Epithelial cell of prostate (primary cell): ENCODE results near the gene CEP104.

Source experiments
- DNase-seq: peaks from one replicate; pipeline ENCODE4 v3.0.0-alpha.2; 2011; ENCODE audit warnings: low read depth, low spot score
- H3K27ac ChIP-seq: fragments of 450-650 bp; 2 replicates; pipeline ENCODE4 v1.5.1; 2017; ENCODE audit warnings: mild to moderate bottlenecking

Gene CEP104

DNA sequence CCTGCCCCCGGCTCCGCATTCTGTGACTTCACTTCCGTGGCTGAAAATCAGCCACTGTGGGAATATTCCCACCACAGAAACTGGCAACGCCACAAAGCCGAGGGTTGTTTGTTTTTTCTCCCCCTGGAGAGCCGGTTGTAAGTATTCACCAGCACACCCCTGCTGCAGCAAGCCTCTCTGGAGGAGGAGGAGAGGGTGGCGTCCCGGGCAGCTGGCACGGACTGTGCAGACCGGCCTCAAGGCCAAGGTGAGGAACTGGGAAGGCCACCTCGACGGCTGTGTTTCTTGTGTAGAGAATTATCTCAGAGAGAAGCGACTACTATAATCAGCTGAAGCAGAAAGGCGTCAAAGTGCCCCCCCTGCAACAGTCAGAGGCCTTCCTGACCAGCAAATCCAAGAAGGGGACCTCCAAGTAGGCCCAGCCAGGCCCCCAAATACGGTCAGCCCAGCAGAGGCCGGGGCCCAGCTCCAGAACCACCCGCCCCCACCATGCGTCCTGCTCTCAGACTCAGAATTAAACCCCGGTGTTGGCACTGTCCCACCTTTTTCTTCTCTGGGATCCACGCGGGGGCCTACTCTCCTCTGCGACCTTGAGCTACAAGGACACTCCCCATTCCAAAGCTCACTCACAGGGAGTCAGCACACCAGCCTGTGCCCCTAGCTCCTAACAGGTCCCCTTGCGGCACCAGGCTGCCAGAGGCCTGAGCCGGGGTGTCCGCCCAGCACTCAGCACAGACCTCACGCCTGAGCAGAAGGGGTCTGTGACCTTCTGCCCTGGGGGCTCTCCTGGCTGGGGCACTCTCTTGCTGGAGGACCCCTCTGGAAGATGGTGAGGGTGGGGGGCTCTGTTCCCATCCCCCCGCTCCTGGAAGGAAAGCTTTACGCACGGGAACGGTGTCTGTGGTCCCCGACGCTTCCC is 85.6 kb downstream of the CEP104 start:
- no peak for DNase-seq
- H3K27ac ChIP-seq = no peak overlapping the region

DNA sequence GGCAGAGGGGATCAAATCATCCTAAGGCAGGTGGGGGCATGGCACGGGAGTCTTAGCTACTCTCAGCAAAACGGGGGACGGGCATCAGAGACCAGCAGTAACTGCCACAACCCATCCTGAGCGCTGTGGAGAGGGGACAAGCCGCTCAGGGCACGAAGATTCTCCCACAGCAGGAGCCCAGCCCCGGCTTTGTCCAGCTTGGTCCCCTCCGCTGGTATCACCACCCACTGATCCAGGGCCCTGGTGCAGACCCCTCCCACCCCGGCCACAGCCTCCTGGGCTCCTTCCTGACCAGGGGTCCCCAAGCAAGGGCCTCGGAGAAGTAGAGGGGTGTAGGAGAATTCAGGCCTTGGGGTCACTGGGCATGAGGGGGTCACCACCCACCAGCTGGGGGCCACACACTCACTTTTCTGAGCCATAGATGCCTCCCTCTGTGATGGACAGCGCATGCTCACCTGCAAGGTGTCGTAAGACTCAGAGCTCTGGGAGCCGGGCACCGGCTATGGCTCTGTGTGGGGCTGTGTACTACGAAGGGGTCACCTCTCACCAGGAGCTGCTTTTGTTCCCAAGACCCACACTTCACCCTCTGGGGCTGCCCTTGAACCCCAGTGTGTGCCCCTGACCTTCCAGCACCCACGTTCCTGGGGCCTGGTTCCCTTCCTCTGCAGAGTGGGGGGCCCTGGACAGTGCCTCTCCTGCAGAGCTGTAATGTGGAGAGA is 86.8 kb downstream of the CEP104 start:
- H3K27ac ChIP-seq = no peak overlapping the region
- DNase-seq = no peak

DNA sequence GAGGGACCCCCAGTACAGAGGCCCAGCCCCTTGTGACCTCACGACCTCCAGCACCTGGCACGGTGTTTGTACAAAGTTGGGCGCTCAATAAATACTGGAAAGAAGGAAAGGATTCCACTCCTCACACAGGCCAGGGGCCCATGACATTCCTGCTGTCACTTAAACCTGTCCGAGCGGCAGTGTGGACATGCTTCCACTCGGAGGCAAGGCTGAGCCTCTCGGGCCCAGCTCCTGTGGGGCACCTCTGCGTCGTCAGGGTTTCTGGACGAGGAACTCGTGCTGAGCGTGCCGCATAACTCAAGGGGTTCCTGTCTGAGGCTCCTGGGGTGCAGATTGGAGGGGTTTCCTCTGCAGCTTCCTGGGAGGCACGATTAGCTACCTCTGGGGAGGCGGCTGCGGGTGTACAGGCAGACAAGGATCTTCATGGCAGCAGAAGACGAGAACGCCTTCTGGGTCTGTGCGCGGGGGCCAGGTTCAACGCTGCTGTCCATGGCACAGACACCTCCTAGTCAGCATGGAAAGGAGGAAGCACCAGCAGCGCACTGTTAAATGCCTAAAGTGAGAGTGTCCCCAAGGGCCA is 88.1 kb downstream of the CEP104 start:
- no peak overlapping the region for H3K27ac ChIP-seq
- no peak for DNase-seq

DNA sequence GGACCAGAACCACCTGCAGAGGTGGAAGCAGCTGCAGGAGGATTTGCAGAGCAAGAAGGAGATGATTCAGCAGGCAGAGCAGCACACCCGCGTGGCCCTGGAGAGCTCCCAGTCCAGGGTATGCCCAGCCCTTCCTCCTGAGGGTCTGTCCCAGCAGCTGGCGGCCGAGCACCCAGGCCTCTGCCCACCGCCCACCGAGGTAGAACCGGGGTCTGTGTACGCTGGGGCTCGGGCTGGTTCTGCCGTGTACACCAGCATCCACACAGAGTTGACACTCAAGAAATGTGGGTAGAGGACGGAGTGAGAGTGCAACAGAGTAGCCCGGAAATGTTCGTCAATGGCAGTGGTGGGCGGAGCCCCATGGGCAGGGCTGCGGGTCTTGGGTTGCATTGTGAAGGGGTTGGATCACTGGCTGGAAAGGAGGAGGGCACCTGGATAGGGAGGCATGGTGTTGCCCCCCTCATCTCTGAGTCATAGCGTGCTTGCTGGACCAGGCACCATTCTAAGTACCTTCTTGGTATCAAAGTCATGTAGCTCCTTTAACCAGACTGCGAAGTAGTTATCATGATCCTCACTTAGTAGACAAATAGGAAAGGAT is 89.6 kb downstream of the CEP104 start:
- DNase-seq = no peak
- H3K27ac ChIP-seq = no peak overlapping the region

DNA sequence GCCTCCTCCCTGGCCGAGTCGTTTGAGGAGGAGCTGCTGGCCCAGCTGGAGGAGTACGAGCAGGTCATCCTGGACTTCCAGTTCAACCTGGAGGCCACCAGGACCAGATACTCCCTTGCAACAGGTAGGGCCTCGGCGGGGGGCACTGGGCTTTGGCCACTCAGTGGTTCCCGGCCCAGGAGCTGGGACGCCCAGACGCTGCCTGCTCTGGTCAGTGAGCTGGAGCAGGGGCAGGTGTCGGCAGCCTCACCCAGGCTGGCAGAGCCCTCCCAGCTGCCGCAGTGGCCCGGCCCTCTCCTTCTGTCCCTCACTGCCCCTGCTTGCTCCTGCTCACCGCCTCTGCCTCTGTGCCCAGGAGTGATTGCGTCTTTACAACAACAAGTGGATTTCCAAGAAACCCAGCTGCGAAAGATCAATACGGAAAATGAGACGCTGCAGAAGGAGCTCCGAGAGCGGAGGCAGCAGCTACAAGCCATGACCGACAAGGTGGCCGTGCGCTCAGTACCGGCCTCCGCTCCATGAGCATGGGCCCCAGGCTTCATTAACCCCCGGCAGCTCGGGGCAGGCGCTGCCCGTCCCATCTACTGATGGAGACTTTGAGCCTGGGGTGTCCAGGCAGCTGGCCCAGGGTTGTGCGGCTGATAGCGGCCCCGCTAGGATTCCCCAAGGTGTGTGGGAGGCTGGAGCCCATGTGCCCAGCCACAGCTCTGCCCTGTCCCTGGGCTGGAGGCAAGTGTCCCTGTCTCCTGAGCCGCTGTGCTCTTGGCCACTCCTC is 93.5 kb downstream of the CEP104 start:
- no peak for DNase-seq
- H3K27ac ChIP-seq = no peak overlapping the region

DNA sequence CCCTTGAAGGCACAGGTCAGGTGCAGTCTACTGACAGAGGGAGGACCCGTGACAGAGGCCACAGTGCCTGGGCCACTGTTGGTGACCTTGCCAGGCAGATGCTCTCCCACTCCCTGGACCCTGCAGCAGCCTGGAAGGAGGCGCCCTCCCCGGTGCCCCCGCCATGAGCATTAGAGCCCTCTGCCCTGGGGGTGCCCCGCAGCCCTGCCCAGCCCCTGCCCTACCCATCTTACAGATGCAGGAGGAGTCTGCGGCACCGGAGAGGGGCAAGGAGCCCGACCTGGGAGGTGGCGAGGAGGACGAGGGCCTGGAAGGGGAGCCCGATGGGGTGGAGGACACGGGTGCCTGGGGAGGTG is 94.2 kb downstream of the CEP104 start:
- DNase-seq = no peak
- no peak overlapping the region for H3K27ac ChIP-seq

DNA sequence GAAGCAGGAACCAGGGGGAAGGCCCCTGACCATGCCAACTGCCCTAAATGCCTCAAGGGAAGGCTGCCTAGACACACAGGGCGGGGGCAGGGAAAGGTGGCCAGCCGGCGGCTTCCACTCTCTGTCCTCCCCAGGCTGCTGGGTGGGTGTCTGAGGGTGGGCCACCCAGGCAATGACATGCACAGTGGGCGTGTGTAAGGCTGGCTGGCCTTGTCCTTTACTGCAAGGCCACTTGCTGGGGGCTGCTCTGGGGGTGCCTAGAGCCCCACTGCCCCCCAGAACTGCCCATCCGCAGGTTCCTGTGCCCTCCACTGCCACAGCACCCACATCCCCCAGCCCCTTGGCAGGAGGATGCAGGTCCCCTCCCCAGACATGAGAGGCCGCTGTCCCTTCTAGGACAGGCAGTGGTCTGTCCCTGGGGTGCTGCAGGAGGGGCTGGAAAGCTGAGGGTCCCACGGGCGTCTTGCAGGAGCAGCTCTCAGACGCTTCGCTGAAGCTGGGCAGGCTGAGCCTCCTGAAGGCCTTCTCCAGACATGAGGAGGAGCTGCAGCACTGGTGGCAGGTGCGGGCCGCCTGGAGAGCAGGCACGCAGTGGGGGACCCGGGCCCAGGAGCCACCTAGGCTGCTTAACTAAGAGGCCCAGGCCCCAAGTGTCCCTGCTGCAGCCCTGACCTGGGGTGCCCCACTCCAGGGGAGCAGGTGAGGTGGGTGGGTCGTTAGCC is 94.7 kb downstream of the CEP104 start:
- no peak overlapping the region for H3K27ac ChIP-seq
- DNase-seq = no peak
